Loucy (cell line): Measurements from ENCODE around the gene SLC30A3.

Experiments
- H2AFZ ChIP-seq: fragments of 200-600 bp; sonication (generic); 2 replicates; pipeline ENCODE4 v1.6.0; 2016; ENCODE audit warnings: antibody characterized with exemption, mild to moderate bottlenecking, low read length, moderate library complexity
- H3F3A ChIP-seq: fragments of 200-600 bp; 2 replicates; pipeline ENCODE4 v1.6.0; 2016; ENCODE audit warnings: antibody characterized with exemption, low read depth, mild to moderate bottlenecking
- H3K27me3 ChIP-seq: fragments of 200-600 bp; sonication (generic); 2 replicates; pipeline ENCODE4 v1.6.1; 2014; ENCODE audit warnings: low read length, mild to moderate bottlenecking; ENCODE audit not compliant: insufficient read depth, poor library complexity, severe bottlenecking
- H3K36me3 ChIP-seq: fragments of 200-600 bp; sonication (generic); 2 replicates; pipeline ENCODE4 v1.6.1; 2016; ENCODE audit warnings: low read length; ENCODE audit not compliant: insufficient read depth
- H3K4me1 ChIP-seq: fragments of 200-600 bp; sonication (generic); 2 replicates; pipeline ENCODE4 v1.5.1; 2014; ENCODE audit warnings: low read length, mild to moderate bottlenecking; ENCODE audit not compliant: insufficient read depth, poor library complexity, severe bottlenecking
- H3K4me2 ChIP-seq: fragments of 200-600 bp; sonication (generic); 2 replicates; pipeline ENCODE4 v1.6.0; 2014; ENCODE audit warnings: antibody characterized with exemption, low read length, low read depth, mild to moderate bottlenecking; ENCODE audit not compliant: poor library complexity, severe bottlenecking
- H3K4me3 ChIP-seq: fragments of 200-600 bp; sonication (generic); 2 replicates; pipeline ENCODE4 v1.5.1; 2014; ENCODE audit warnings: low read length, mild to moderate bottlenecking, mixed read lengths; ENCODE audit not compliant: poor library complexity, severe bottlenecking
- H3K79me2 ChIP-seq: fragments of 200-600 bp; sonication (generic); 2 replicates; pipeline ENCODE4 v1.6.1; 2014; ENCODE audit warnings: low read length; ENCODE audit not compliant: insufficient read depth
- H3K9ac ChIP-seq: fragments of 200-600 bp; sonication (generic); 2 replicates; pipeline ENCODE4 v1.6.0; 2014; ENCODE audit warnings: mild to moderate bottlenecking, low read depth, low read length, moderate library complexity; ENCODE audit not compliant: poor library complexity, severe bottlenecking
- H3K9me2 ChIP-seq: fragments of 200-600 bp; sonication (generic); replicated peaks from 2 replicates; pipeline ENCODE4 v1.6.1; 2016; ENCODE audit warnings: low read depth, low read length, mixed read lengths
- H3K9me3 ChIP-seq: fragments of 200-600 bp; sonication (generic); 2 replicates; pipeline ENCODE4 v1.6.1; 2014; ENCODE audit warnings: mild to moderate bottlenecking, antibody characterized with exemption, low read length, low read depth; ENCODE audit not compliant: insufficient read depth
- H4K20me1 ChIP-seq: fragments of 200-600 bp; sonication (generic); 2 replicates; pipeline ENCODE4 v1.6.0; 2014; ENCODE audit warnings: antibody characterized with exemption, low read length, mild to moderate bottlenecking; ENCODE audit not compliant: insufficient read depth, poor library complexity, severe bottlenecking
- CTCF ChIP-seq: fragments of 200-600 bp; sonication (generic); conservative IDR thresholded peaks from 2 replicates; pipeline ENCODE4 v1.5.1; 2014; ENCODE audit warnings: mild to moderate bottlenecking, antibody characterized with exemption, low read length
- EZH2phosphoT487 ChIP-seq: fragments of 200-600 bp; IDR thresholded peaks from 2 replicates; pipeline ENCODE4 v1.6.1; 2018; ENCODE audit warnings: antibody characterized with exemption, mild to moderate bottlenecking, moderate library complexity, borderline replicate concordance

SLC30A3 gene

GRCh38 chr2:27298391-27299080 is 35.7 kb upstream of the SLC30A3 start:
- Histone ChIP-seq H3K4me3 (no peak overlapping the region), H3K9me3 (no peaks in the 10 kb centered on the region), H4K20me1 (no peaks in the 10 kb centered on the region), H3K4me2 (no peak overlapping the region), H3K79me2 (no peaks in the 10 kb centered on the region), H3K9me2 (no peaks in the 10 kb centered on the region), H3K36me3 (no peaks in the 10 kb centered on the region), H3K9ac (no peak overlapping the region), H3K4me1 (no peaks in the 10 kb centered on the region), H3K27me3 (no peaks in the 10 kb centered on the region), H3F3A (no peaks in the 10 kb centered on the region), H2AFZ (no peak overlapping the region; the same call in 1 of the 2 replicates)
- no peak for TF ChIP-seq CTCF
- no peak for TF ChIP-seq EZH2phosphoT487

GRCh38 chr2:27297195-27297594 is 34.3 kb upstream of the SLC30A3 start:
- no peaks in the 10 kb centered on the region for H3K4me1 ChIP-seq
- no peaks in the 10 kb centered on the region for H3K27me3 ChIP-seq
- H3K36me3 ChIP-seq: no peaks in the 10 kb centered on the region
- TF ChIP-seq CTCF (no peak), EZH2phosphoT487 (no peak)
- H3K79me2 ChIP-seq: no peaks in the 10 kb centered on the region
- no peak overlapping the region for H3K9ac ChIP-seq
- H3F3A ChIP-seq: no peaks in the 10 kb centered on the region
- H3K4me2 ChIP-seq: no peak overlapping the region
- H3K4me3 ChIP-seq: no peak overlapping the region
- no peak overlapping the region for H2AFZ ChIP-seq
- H3K9me3 ChIP-seq: no peaks in the 10 kb centered on the region
- H3K9me2 ChIP-seq: no peaks in the 10 kb centered on the region
- no peaks in the 10 kb centered on the region for H4K20me1 ChIP-seq

GRCh38 chr2:27296481-27296880 is 33.6 kb upstream of the SLC30A3 start:
- no peaks in the 10 kb centered on the region for H3K79me2 ChIP-seq

More at GRCh38 chr2:27296481-27296880, 33.6 kb upstream of the SLC30A3 start:
- Histone ChIP-seq H3K4me2 (no peak overlapping the region), H3K27me3 (no peaks in the 10 kb centered on the region), H3K9ac (no peak overlapping the region), H3K36me3 (no peaks in the 10 kb centered on the region), H3K4me1 (no peaks in the 10 kb centered on the region), H3K9me2 (no peaks in the 10 kb centered on the region), H4K20me1 (no peaks in the 10 kb centered on the region), H3K9me3 (no peaks in the 10 kb centered on the region), H3K4me3 (no peak overlapping the region), H2AFZ (no peak overlapping the region), H3F3A (no peaks in the 10 kb centered on the region)
- TF ChIP-seq EZH2phosphoT487: no peak
- no peak for TF ChIP-seq CTCF
